HG03280 (cell line): Measurements from ENCODE around the gene CD82.
"Not testable (repeated sequence)": the region's sequence is repeated elsewhere in the genome, so short reads cannot be mapped to it uniquely, and the experiment has no call there.

ENCODE experiments used
- ATAC-seq: cut with Tn5 transposase; IDR thresholded peaks from one replicate; pipeline ENCODE4 v1.9.1; 2021; ENCODE audit warnings: mild to moderate bottlenecking, moderate library complexity; ENCODE audit not compliant: unreplicated experiment

The CD82 gene

GRCh38 chr11:44533921-44534711, 31.3 kb upstream of the CD82 start:
- no peak for ATAC-seq

DNA sequence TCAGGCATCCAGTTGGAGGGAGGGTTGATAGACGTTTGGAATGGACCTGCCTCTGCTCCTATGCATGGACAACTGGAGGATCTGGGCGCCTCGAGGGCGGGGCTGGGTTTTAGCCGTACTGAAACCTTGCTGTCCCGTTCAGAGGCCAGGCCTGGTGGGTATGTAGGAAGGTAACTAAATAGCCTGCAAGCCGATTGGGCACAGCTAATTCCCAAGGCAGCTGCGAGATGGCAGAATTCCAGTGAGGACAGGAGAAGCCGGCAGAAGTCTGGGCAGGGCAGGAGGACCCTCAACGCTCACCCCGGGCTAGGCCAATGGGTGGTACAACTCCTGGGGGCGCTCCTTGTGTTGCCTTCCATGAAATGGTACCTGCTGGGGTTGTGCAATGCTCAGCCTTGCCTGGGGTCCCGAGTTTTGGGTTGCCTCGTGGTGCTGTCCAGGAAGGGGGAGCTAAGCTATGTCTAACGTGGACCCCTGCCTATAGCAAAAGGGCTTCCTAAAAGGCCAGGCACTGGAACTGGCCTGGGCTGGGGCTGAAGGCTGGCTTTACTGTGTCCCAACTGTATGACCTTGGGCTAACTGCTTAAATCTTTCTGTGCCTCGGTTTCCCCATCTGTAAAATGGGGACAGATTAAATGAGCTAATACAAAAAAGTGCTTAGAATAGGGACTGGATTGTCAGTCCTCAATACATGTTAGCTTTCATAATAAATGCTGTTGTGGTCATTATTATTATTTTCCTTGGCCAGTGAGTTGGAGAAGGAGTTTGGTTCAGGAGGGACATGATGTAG, 30.1 kb upstream of the CD82 start:
- ATAC-seq: no peak

- no peak for ATAC-seq
These were observed 28.5 kb upstream of the CD82 start for GRCh38 chr11:44536788-44537516.

GRCh38 chr11:44537679-44538078, 27.8 kb upstream of the CD82 start:
- no peak for ATAC-seq

DNA sequence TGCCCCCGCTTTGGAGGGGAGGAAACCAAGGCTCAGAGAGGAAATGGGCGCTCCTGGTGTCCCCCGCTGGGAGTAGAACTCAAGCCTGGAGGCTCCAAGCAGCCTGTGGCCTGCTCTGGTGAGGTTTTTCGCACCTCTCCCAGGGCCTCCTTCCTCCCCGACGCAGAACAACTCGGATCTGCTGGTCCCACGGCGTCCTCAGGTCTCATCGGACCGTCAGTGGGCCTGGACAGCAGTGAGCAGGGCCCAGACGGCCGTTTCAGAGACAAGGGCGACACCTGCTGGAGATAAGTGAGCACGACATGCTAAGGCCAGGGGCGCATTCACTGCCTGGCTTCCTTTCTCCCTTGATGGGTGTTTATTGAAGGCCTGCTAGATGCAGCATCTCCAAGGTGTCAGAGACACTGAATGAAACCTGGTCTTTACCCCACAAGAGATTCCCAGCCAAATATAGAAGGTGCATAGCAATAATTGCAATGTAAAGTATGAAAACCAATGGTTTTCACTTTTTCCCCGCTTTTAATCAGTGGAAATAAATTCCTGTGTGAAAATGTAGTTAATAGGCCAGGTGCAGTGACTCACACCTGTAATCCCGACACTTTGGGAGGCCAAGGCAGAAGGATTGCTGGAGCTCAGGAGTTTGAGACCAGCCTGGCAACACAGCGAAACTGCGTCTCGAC, 26.9 kb upstream of the CD82 start:
- peak; percentile 70 for ATAC-seq

DNA sequence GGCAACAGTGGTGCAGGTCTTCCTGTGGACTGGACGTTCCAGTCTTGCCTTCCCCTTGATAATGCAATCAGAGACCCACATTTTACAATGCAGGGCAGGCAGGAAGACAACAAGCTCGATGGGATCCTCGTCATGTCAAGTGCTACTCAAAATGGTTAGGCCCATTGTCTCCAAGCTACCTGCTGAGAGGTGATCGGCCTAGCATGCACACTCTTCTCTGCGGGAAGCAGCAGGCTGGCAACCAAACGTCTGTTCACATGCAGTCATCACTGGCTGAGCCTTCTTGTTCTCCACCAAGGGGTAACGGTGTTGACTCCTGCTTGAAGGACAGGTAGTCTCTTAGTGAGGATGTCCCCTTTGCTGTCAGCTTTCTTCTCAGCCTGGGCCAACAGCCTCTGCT, 25.5 kb upstream of the CD82 start:
- ATAC-seq: no peak

- no peak for ATAC-seq
These were observed 24.8 kb upstream of the CD82 start for GRCh38 chr11:44540667-44541066.

- ATAC-seq: no peak
These were observed 23.1 kb upstream of the CD82 start for GRCh38 chr11:44542372-44542771.

GRCh38 chr11:44546984-44547383, 18.5 kb upstream of the CD82 start:
- not testable (repeated sequence) for ATAC-seq

DNA sequence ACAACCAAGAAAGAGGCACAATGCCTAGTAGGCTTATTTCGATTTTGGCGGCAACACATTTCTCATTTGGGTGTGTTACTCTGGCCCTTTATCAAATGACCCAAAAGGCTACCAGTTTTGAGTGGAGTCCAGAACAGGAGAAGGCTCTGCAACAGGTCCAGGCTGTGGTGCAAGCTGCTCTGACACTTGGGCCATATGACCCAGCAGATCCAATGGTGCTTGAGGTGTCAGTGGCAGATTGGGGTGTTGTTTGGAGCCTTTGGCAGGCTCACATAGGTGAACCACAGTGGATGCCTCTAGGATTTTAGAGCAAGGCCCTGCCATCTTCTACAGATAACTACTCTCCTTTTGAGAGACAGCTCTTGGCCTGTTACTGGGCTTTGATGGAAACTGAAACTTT, 17.9 kb upstream of the CD82 start:
- not testable (repeated sequence) for ATAC-seq

GRCh38 chr11:44548032-44548695, 17.3 kb upstream of the CD82 start:
- ATAC-seq: no peak

DNA sequence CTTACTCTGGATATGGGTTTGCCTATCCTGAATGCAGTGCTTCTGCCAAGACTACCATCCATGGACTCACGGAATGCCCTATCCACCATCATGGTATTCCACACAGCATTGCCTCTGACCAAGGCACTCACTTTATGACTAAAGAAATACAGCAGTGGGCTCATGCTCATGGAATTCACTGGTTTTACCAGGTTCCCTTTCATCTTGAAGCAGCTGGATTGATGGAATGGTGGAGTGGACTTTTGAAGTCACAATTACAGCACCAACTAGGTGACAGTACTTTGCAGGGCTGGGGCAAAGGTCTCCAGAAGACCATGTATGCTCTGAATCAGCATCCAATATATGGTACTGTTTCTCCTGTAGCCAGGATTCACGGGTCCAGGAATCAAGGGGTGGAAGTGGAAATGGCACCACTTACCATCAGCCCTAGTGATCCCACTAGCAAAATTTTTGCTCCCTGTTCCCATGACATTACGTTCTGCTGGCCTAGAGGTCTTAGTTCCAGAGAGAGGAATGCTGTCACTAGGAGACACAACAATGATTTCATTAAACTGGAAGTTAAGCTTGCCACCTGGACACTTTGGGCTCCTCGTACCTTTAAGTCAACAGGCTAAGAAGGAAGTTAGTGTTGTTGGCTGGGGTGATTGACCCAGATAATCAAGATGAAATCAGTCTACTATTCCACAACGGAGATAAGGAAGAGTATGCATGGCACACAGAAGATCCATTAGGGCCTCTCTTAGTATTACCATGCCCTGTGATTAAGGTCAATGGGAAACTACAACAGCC, 16.3 kb upstream of the CD82 start:
- not testable (repeated sequence) for ATAC-seq

DNA sequence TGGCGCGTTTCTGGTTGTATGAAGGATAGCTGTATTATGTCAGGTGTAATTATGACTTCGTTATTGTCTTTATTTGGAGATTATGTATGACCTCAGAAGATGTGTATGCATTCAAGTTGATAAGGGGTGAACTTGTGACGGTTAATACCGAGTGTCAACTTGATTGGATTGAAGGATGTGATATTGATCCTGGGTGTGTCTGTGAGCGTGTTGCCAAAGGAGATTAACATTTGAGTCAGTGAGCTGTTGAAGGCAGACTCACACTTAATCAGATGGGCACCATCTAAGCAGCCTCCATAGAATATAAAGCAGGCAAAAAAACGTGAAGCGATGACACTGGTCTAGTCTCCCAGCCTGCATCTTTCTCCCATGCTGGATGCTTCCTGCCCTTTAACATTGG, 15.3 kb upstream of the CD82 start:
- ATAC-seq: no peak

GRCh38 chr11:44551456-44552139, 13.9 kb upstream of the CD82 start:
- no peak for ATAC-seq

GRCh38 chr11:44555031-44555800, 10.2 kb upstream of the CD82 start:
- no peak for ATAC-seq

DNA sequence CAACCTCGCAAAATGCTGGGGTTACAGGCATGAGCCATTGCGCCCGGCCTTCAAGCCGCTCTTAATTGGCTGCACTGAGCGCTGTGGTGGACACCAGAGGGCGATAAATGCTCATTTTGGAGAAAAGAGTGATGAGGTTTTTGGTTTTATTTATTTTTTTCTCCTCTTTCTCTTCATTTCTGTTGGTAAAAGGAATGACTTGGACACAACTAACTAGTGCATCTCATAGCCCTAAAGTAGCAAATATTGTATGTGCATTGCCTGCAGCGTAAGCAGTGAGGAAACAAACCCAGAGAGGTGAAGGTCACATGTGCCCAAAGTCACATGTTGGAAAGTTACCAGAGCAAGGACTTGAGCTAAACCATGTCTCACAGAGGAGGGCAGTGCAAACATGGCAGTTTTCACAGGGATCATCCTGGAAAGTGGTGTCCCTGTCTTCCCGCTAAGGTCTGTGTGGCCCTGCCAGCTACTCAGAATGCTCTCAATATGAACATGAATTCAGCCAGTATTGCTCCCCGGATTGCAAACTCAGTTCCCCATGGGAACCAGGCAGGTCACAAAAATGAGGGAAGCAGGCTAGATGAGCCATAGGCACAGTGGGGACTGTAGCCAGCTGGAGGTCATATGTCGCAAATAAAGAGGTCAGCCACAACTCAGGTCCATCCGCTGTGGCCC, 8.6 kb upstream of the CD82 start:
- ATAC-seq: peak; percentile 38

- ATAC-seq: no peak
These were observed 8.0 kb upstream of the CD82 start for GRCh38 chr11:44557464-44557863.
